Measurements from ENCODE around the gene SGO1.

The SGO1 gene

DNA sequence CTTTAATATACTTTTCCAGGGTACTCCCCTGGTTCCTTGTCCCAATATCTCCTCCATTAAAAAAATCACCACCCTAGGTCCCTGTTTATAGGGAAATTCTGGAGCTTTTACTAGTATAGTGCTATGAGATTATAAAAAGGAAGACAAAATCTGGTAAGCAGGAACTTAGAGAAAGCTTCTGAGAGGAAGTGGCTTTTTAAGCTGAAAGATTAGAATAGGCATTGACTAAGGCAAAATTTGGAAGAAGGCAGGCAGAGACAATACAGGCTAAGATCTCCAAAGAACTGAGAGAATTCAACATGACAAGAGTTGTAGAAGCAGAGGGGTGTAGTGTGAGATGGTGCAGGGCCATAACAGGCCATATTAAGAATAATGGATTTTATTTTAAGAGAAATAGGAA, 25.8 kb downstream of the SGO1 start:
- in situ Hi-C loops (cut with MboI; ENCODE audit: low sequenced_read_pairs): no loop called here

DNA sequence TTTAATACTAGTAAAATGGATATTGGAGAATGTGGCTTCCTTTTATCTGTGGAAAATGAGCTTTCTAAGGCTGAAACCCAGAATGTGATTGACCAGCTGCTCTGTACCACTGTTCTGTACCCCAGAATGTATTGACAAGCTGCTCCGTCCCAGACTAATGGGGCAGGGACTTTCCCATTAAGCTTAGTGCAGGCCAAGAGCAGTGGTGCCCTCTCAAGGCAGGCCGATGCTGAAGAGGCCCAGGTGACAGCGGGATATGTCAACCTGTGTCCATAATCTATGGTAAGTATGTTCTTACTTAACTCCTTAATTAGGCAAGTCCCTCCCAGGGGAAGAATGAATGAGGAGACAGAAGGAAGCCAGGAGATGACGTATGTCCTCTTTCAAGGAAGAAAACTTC, 31.1 kb downstream of the SGO1 start:
- in situ Hi-C loops (cut with MboI; ENCODE audit: low sequenced_read_pairs): no loop called here

DNA sequence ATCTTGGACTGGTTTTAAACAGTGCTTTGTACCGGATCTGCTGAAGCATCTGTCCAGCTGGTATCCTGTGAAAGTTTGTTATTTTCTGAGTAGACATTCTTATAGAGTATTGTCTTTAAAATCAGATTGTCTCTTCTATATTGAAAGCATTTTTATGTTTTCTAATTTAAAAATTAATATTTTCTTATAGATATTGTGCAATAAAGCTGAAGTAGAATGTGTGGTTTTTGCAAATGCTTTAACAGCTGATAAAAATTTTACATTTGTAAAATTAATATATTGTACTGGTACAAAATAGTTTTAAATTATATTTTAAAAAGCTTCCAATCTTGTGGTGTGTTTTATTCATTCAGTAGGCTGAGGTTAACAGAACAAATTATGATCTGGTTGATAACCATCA, 31.9 kb downstream of the SGO1 start:
- in situ Hi-C loops (cut with MboI; ENCODE audit: low sequenced_read_pairs): no loop called here

DNA sequence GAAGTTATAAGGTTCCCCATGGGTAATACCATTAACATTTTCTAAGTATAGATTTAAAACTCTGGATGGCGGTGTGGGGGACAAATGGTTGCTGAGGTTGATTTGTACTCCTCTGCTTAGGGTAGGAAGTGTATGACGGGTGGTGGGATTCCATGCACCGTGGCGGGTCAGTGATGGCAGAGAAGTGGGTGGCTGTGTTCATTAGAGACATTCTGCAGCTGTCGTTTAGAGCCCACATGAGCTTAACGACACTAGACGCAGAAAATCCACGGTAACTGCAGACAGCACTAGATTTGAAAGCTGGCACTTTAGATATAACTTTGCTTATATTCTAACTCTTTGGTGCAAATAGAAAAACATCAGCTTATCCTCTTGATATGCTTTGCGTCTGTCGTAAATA, 37.5 kb downstream of the SGO1 start:
- in situ Hi-C loops (cut with MboI; ENCODE audit: low sequenced_read_pairs): no loop called here

DNA sequence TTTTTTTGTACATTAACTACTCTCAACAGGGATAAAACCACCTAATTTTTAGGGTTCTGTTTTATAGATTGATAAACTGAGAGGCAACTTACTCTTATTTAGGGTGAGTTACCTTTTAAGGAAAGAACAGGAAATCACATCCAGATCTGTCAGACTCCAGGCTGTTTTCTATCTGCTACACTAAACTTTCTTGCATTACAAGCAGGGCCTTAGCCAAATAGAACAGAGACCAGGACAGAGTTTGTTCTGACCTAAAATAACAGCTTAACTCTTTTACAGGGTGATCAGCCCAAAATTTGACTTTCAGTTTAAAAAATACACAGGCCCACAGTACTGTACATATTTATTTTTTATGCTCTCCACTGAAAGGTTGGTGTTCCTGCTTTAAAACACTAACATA, 38.6 kb downstream of the SGO1 start:
- in situ Hi-C loops (cut with MboI; ENCODE audit: low sequenced_read_pairs): no loop called here

DNA sequence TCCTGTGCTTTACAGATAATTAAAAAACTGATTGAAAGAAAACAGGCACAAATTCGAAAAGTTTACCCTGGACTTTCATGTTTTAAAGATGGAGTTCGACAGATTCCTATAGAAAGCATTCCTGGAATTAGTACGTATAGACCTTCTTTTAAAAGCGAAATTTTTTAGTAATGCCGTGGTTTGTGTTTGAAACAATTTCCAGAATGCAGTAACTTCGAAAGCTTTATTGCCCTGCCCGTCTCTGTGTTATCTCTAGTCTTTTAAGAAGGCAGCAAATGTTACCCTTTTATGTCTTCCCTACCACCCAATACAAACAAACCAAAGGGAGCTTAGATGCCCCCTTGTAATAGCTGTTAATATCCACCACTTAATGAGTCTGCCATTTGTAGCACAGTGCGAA, 39.7 kb downstream of the SGO1 start:
- in situ Hi-C loops (cut with MboI; ENCODE audit: low sequenced_read_pairs): no loop called here

DNA sequence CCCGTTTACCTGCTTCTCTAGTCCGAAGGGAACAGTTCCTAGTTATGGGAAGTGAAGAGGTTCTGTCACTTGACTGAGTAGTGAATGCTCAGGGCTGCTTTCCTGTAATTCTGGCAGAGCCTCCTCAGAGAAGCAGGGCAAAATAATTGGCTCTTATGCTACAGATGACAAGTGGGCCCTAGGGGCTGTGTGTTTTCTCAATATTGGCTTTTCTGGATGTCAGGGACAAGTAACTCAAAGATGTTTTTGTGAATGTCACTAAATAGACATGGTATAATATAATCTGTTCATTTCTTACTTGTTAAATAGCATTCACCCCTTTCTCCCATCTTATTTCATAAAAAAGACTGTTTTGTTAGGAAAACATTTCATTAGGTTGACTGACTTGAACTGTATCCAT, 40.1 kb downstream of the SGO1 start:
- in situ Hi-C loops (cut with MboI; ENCODE audit: low sequenced_read_pairs): no loop called here

DNA sequence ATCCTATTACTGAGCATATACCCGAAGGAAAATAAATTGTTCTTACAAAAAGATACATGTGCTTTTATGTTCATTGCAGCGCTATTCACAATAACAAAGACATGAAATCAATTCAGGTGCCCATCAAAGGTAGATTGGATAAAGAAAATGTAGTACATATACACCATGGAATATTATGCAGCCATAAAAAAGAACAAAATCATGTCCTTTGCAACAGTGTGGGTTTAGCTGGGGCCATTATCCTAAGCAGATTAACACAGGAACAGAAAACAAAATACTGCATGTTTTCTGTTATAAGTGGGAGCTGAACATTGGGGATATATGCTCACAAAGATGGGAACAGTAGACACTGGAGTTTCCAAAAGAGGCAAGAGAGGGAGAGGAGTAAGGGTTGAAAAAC, 42.5 kb downstream of the SGO1 start:
- in situ Hi-C loops (cut with MboI; ENCODE audit: low sequenced_read_pairs): no loop called here

DNA sequence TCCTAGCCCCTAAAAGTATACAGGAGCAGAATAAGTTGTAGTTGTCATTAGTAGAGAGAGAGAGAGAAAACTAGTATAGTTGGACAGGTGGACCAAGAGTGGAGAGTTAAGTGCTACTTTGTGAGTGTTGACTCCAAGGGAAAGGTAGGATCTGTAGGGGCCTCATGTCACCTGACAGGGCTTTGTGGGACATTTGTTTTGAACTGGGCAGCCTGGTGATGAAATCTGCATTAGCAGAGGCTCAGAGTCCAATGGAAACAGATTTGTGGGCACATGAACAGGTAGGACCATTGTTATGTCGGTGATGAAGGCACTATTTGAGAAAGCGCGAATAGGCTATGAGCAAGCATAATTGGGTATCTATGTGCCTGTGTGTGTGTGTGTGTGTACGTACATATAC, 43.5 kb downstream of the SGO1 start:
- in situ Hi-C loops (cut with MboI; ENCODE audit: low sequenced_read_pairs): no loop called here

DNA sequence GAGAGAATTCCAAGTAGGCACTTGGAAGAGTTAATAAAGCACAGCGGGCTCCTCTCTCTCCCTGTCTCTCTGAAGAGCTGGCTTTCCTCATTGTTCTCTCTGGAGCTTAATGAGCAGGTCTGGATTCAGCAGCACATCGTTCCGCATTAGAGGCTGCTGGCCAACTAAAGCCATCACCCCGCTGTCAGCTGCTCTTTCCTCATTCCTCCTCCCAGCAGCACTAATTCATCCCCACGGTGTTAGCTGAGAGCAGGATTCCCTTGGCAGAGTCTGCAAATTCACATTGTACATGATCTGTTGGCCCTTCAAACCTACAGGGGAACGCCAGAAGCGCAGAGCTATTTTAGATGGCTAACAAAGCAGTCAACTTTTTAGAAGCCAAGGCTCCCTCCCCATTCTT, 44.2 kb downstream of the SGO1 start:
- in situ Hi-C loops (cut with MboI; ENCODE audit: low sequenced_read_pairs): no loop called here

DNA sequence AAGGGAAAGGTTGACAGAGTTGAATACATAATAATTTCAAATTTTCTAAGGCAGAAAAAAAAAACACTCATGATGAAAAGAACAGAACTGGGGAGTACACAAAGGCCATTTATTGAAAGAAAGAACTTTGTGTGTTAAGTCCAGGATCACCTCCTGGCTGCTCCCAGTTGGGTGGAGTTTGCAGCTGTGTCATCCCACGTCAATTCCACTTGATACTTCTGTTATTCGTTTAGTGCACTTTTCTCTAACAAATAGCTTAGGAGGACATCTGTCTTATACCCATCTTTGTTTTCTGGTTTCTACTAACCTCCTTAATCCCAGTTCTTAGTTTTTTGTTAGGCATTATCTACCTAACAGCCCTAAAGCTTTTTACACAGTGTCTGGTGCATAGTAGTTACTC, 44.7 kb downstream of the SGO1 start:
- in situ Hi-C loops (cut with MboI; ENCODE audit: low sequenced_read_pairs): no loop called here

DNA sequence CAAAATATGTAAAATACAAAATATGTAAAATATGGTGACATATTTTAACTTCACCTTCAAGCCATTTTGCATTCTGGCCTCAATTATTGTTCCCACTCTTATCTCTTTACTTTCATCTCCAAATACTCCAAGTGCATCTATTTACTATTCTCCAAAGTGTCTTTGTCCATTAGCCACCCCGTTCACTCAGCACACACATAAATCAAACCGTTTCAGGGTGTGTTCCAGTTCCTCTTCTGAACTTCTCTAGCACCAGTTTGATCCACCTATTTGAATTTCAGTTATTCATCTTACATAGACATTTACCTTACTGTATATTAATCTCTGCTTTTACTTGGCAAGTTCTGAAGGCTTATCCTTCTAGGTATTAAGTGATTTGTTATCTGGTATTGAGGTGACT, 45.1 kb downstream of the SGO1 start:
- in situ Hi-C loops (cut with MboI; ENCODE audit: low sequenced_read_pairs): no loop called here

DNA sequence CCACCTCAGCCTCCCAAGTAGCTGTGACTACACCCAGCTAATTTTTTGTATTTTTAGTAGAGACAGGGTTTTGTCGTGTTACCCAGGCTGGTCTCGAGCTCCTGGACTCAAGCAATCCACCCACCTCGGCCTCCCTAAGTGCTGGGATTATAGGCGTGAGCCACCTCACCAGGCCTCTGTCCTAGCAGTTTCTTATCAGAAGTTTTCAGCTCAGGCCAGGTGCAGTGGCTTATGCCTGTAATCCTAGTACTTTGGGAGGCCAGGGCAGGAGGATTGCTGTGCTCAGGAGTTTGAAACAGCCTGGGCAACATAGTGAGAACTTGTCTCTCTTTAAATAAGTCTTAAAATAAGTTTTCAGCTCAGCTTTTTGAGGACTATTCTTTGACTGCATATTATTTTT, 48.4 kb downstream of the SGO1 start:
- in situ Hi-C loops (cut with MboI; ENCODE audit: low sequenced_read_pairs): no loop called here

DNA sequence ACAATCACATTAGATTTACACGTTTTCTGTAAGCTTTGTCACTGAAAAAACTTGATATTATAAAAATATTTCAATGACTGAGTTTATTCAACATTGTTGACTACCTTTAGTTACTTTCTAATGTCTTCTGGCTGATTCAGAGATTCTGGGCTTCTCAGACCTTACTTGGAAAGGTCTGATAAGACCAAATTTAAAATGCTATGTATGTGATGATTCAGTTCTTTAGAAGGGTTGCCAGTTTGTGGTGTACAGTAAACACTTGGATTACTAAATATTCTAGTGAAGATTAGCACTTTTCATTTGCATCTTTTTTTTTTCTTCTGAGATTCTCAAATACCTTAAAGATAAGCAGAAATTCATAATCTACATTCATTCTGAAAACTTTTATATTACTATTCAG, 49.8 kb downstream of the SGO1 start:
- in situ Hi-C loops (cut with MboI; ENCODE audit: low sequenced_read_pairs): no loop called here

DNA sequence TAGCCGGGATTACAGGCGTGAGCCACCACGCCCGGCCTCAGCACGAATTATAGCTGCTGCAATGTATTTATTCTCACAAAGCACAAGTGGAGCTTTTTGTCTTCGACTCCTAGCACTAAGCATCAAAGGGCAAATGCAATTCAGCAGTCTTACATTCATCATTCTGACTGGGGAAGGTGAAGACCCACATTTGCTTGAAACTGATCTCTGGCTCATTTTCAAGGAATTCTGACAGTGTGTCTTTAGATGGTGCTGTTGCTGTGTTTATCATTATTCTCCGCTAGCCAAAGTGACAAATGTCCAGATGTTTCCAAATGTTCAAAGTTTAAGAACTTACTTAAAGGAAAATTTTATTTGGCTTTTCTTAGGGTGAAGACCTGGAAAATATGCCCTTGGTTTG, 55.9 kb downstream of the SGO1 start:
- in situ Hi-C loops (cut with MboI; ENCODE audit: low sequenced_read_pairs): no loop called here

DNA sequence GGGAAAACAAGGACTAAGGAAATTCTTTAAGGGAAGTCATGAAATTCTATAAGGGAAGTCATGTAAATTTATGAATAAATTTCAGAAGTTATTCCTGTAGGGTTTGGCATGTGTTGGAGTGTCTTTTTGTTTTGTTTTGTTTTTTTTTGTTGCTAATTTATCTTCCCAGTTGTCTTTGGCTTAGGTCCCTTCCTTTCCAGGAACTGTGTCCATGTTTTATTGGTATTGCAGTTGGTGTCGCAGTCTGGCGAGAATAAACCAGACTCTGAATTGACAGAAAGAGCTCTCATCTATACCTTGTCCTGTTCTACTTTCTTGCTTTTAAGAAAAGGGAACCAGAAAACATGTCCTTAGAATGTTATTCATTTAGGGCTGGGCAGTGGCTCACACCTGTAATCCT, 57.6 kb downstream of the SGO1 start:
- in situ Hi-C loops (cut with MboI; ENCODE audit: low sequenced_read_pairs): no loop called here

DNA sequence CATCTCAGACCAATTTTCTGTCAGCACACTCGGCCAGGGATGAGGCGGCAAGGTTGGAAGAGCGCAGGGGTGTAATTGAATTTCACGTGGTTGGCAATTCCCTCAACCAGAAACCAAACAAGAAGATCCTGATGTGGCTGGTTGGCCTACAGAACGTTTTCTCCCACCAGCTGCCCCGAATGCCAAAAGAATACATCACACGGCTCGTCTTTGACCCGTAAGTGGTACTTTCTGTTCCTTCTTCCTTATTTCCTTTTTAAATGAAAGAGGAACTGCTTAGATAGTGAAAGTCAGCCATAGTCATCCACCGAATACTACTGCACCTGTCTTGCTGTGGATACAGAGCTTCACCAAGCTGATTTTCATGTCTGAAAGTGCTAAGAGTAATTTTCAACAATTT, 60.1 kb downstream of the SGO1 start:
- in situ Hi-C loops (cut with MboI; ENCODE audit: low sequenced_read_pairs): no loop called here

DNA sequence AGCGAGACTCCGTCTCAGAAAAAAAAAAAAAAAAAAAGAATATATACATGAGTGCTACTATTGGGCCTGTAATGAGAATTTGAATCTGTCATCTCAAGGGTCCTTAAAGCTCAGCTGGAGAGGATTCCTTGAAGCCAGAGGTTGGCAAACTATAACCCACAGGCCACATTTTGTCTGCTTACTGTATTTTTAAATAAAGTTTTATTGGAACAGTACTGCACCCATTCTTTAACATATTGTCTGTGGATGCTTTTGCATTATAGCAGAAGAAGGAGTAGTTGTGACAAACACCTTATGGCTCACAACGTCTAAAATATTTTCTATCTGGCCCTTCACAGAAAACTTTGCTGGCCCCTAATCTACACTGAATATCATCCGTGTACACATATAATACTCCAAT, 60.7 kb downstream of the SGO1 start:
- in situ Hi-C loops (cut with MboI; ENCODE audit: low sequenced_read_pairs): no loop called here

DNA sequence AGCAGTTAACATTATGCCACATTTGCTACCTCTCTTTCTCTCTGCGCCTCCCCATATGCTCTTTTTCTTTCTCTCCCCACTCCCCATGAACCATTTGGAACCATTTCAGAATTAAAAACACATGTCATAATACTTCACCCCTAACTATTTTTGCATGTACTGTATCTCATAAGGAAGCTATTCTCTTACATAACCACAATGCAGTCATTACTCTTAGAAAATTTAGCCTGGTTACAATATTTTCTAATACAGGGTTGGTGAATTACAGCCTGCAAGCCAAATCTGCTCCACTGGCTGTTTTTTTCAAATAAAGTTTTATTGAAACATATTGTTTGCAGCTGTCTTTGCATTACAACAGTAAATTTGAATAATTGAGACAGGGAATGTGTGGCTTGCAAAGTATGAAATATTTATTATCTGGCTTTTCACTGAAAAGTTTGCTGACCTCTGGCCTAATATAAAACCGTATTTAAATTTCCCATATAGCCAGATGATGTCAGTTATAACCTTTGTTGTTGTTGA, 62.8 kb downstream of the SGO1 start:
- in situ Hi-C loops (cut with MboI; ENCODE audit: low sequenced_read_pairs): no loop called here

DNA sequence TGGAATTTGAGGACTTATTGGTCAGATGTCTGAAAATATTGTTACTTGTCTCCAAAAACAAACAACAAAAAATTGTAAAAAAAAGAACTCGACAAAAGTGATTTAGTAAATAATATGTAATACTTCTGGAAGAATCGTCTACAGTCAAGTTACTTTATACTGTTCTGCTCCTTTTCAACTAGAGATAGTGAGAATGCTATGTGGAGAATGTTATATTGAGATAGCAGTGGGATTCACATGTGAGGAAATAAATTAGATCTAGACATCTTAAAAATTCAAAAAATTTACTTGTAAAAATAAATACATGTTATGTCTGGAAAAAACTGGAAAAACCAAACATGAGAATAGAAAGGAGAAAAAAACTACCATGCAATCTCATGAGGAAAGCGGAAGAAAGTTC, 64.9 kb downstream of the SGO1 start:
- in situ Hi-C loops (cut with MboI; ENCODE audit: low sequenced_read_pairs): no loop called here
